HUES64 (cell line): ENCODE results near the gene MRTFA.

Experiments
- H3K27ac ChIP-seq: 2 replicates; pipeline ENCODE4 v1.7.0; 2013; ENCODE audit warnings: low read depth, low read length, inconsistent platforms
- H3K27me3 ChIP-seq: 2 replicates; pipeline ENCODE4 v1.6.1; 2013; ENCODE audit warnings: mild to moderate bottlenecking, low read length; ENCODE audit not compliant: insufficient read depth
- H3K36me3 ChIP-seq: 2 replicates; pipeline ENCODE4 v1.6.1; 2013; ENCODE audit warnings: mild to moderate bottlenecking, low read length; ENCODE audit not compliant: insufficient read depth
- H3K4me1 ChIP-seq: 2 replicates; pipeline ENCODE4 v1.6.1; 2013; ENCODE audit warnings: mild to moderate bottlenecking, low read length, moderate library complexity; ENCODE audit not compliant: insufficient read depth
- H3K4me3 ChIP-seq: 2 replicates; pipeline ENCODE4 v1.5.1; 2013; ENCODE audit warnings: mild to moderate bottlenecking, low read length, moderate library complexity
- H3K9ac ChIP-seq: 2 replicates; pipeline ENCODE4 v1.6.1; 2013; ENCODE audit warnings: mild to moderate bottlenecking, low read depth, low read length
- H3K9me3 ChIP-seq: 2 replicates; pipeline ENCODE4 v1.6.1; 2013; ENCODE audit warnings: low read depth, low read length; ENCODE audit not compliant: insufficient read depth
- WGBS: fragments of 150-250, 120-280 bp; methylation state at CpG from one replicate; pipeline ENCODE4 v1.1.7; 2013; ENCODE audit warnings: missing lambda C conversion rate; 5-methylcytosine and 5-hydroxymethylcytosine counted together

The MRTFA gene

GRCh38 chr22:40485813-40486667 lies 150.5 kb downstream of the MRTFA start:
- Histone ChIP-seq H3K4me1 (0 out of 2 replicates have a peak, but pooled peaks cover 3% of the 10 kb centered on the region), H3K4me3 (no peak overlapping the region), H3K9ac (no peak overlapping the region), H3K27me3 (no peaks in the 10 kb centered on the region), H3K9me3 (no peaks in the 10 kb centered on the region), H3K36me3 (no peaks in the 10 kb centered on the region), H3K27ac (no peak overlapping the region)
- WGBS: 95% methylated on average over 12 of the region's 12 CpGs

DNA sequence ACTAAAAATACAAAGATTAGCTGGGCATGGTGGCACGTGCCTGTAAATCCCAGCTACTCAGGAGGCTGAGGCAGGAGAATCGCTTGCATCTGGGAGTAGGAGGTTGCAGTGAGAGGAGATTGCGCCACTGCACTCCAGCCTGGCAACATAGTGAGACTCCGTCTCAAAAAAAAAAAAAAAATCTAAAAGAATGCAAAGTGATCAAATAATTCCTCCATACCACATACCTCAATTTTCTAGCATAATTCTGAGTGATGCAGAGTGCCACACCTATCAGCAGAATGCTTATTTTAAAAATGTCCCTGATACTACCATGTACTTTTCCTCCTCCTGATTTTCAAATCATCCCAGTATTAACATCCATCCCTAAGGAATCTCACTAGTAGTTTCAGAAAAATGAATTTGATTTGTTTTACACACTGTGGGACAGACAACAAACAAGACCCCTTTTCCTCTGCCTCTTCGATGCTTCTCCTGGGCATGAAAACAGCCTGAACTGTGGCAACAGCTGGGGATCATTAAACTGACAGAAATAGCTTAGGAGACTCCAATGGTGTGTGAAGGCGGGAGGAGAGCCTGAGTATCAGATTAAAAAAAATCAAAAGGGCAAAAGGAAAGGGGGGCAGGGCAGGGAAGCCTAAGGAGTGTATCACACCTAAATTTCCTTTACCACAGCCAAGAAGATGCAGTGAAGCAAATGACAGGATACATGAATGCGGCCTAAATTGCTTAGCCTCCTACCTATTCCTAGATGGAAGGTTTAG lies 151.4 kb downstream of the MRTFA start:
- 0 out of 2 replicates have a peak, but pooled peaks cover 3% of the 10 kb centered on the region for H3K4me1 ChIP-seq
- 94% methylated on average over 7 of the region's 7 CpGs for WGBS
- no peak overlapping the region for H3K9ac ChIP-seq
- no peak overlapping the region for H3K27ac ChIP-seq
- no peaks in the 10 kb centered on the region for H3K36me3 ChIP-seq
- no peaks in the 10 kb centered on the region for H3K9me3 ChIP-seq
- H3K27me3 ChIP-seq: no peaks in the 10 kb centered on the region
- H3K4me3 ChIP-seq: no peak overlapping the region

- H3K27ac ChIP-seq: no peak overlapping the region
- no peak overlapping the region for H3K4me3 ChIP-seq
- WGBS: 93% methylated on average over 5 of the region's 5 CpGs
- H3K36me3 ChIP-seq: no peaks in the 10 kb centered on the region
- peaks cover 13% of the 10 kb centered on the region for H3K4me1 ChIP-seq
- H3K27me3 ChIP-seq: no peaks in the 10 kb centered on the region
- H3K9ac ChIP-seq: no peak overlapping the region
- H3K9me3 ChIP-seq: no peaks in the 10 kb centered on the region
Measured at GRCh38 chr22:40482886-40483285, 153.6 kb downstream of the MRTFA start.

DNA sequence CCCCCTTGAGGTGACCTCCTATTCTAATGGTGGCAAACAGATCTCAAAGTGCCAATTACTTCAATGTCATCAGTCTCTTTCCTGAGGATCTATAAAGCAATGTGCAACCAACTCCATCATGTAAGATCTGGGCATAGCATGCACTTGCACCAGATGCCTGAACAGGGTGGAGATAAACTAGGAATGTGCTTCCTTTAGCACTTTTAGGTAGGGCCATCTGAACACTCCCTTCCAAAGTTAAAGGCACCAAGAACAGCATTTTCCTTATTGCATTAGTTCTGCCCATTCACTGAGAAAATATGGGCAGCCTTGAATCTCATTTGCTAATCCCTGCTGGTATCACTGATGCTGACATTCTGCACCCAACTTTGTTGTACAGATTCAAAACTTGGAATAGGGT lies 154.1 kb downstream of the MRTFA start:
- Histone ChIP-seq H3K27ac (no peak overlapping the region), H3K36me3 (no peaks in the 10 kb centered on the region), H3K9me3 (no peaks in the 10 kb centered on the region), H3K4me3 (no peak overlapping the region), H3K9ac (no peak overlapping the region), H3K27me3 (no peaks in the 10 kb centered on the region), H3K4me1 (peaks cover 18% of the 10 kb centered on the region)

GRCh38 chr22:40480996-40481395 lies 155.5 kb downstream of the MRTFA start:
- Histone ChIP-seq H3K9me3 (no peaks in the 10 kb centered on the region), H3K9ac (no peak overlapping the region), H3K4me3 (no peak overlapping the region), H3K27ac (no peak overlapping the region), H3K27me3 (no peaks in the 10 kb centered on the region), H3K4me1 (peaks cover 19% of the 10 kb centered on the region), H3K36me3 (no peaks in the 10 kb centered on the region)
- 94% methylated on average over 5 of the region's 5 CpGs for WGBS

GRCh38 chr22:40479887-40480538 lies 156.5 kb downstream of the MRTFA start:
- WGBS: 100% methylated on average over 2 of the region's 2 CpGs
- Histone ChIP-seq H3K27ac (no peak overlapping the region), H3K36me3 (no peaks in the 10 kb centered on the region), H3K9me3 (no peaks in the 10 kb centered on the region), H3K4me1 (peaks cover 16% of the 10 kb centered on the region), H3K9ac (no peak overlapping the region), H3K27me3 (no peaks in the 10 kb centered on the region), H3K4me3 (no peak overlapping the region)

- no peak overlapping the region for H3K4me3 ChIP-seq
- no peaks in the 10 kb centered on the region for H3K36me3 ChIP-seq
- no peaks in the 10 kb centered on the region for H3K9me3 ChIP-seq
- 81% methylated on average over 5 of the region's 6 CpGs for WGBS
- H3K27ac ChIP-seq: no peak overlapping the region; the same call in 1 of the 2 replicates
- H3K4me1 ChIP-seq: peaks cover 16% of the 10 kb centered on the region
- H3K9ac ChIP-seq: no peak overlapping the region
- no peaks in the 10 kb centered on the region for H3K27me3 ChIP-seq
Measured at GRCh38 chr22:40479126-40479800, 157.3 kb downstream of the MRTFA start.

GRCh38 chr22:40478338-40479125 lies 158.0 kb downstream of the MRTFA start:
- H3K27ac ChIP-seq: no peak overlapping the region; the same call in 1 of the 2 replicates
- WGBS: 92% methylated on average over 11 of the region's 11 CpGs
- no peak overlapping the region for H3K9ac ChIP-seq
- no peaks in the 10 kb centered on the region for H3K27me3 ChIP-seq
- H3K9me3 ChIP-seq: no peaks in the 10 kb centered on the region
- H3K36me3 ChIP-seq: no peaks in the 10 kb centered on the region
- H3K4me3 ChIP-seq: no peak overlapping the region
- peaks cover 16% of the 10 kb centered on the region for H3K4me1 ChIP-seq

- Histone ChIP-seq H3K4me1 (peaks cover 18% of the 10 kb centered on the region), H3K4me3 (no peak overlapping the region), H3K27me3 (no peaks in the 10 kb centered on the region), H3K36me3 (no peaks in the 10 kb centered on the region), H3K9me3 (no peaks in the 10 kb centered on the region), H3K27ac (no peak overlapping the region; the same call in 1 of the 2 replicates), H3K9ac (no peak overlapping the region)
- whole genome bisulfite sequencing: 48% methylated on average over 4 of the region's 5 CpGs
Measured at GRCh38 chr22:40477683-40478337, 158.7 kb downstream of the MRTFA start.

GRCh38 chr22:40476341-40476740 lies 160.2 kb downstream of the MRTFA start:
- no peak overlapping the region for H3K9ac ChIP-seq
- H3K4me3 ChIP-seq: no peak overlapping the region
- no peaks in the 10 kb centered on the region for H3K36me3 ChIP-seq
- H3K9me3 ChIP-seq: no peaks in the 10 kb centered on the region
- no peaks in the 10 kb centered on the region for H3K27me3 ChIP-seq
- 95% methylated on average over 4 of the region's 4 CpGs for WGBS
- H3K4me1 ChIP-seq: peaks cover 32% of the 10 kb centered on the region
- H3K27ac ChIP-seq: no peak overlapping the region
